HFFc6 (cell line): ENCODE data around the gene CHD5. TPM values are rescaled to one million over a fixed set of nuclear protein-coding genes. Genes with fewer than 3 reads are reported as not detected.
A peak's percentile ranks its signal among the peaks of the same experiment; 100 is the strongest.
"Not testable (repeated sequence)": the region's sequence is repeated elsewhere in the genome, so short reads cannot be mapped to it uniquely, and the experiment has no call there.

ENCODE experiments used
- DNase-seq: peaks from one replicate; pipeline ENCODE4 v3.0.0-alpha.2; 2018
- H3K27ac Mint-ChIP-seq: 2 replicates; pipeline ENCODE4 v1.8.0; 2020; ENCODE audit warnings: mild to moderate bottlenecking, mixed read lengths
- H3K27me3 Mint-ChIP-seq: 2 replicates; pipeline ENCODE4 v1.8.0; 2021; ENCODE audit warnings: mild to moderate bottlenecking, moderate library complexity, mixed read lengths; ENCODE audit not compliant: insufficient read depth
- H3K36me3 Mint-ChIP-seq: 2 replicates; pipeline ENCODE4 v1.8.0; 2021; ENCODE audit warnings: low read depth, mixed read lengths
- H3K4me1 Mint-ChIP-seq: 2 replicates; pipeline ENCODE4 v1.8.0; 2020; ENCODE audit warnings: low read depth, mixed read lengths
- H3K4me3 Mint-ChIP-seq: 2 replicates; pipeline ENCODE4 v1.8.0; 2020; ENCODE audit warnings: mild to moderate bottlenecking, moderate library complexity, mixed read lengths
- H3K9me3 Mint-ChIP-seq: 2 replicates; pipeline ENCODE4 v1.8.0; 2020; ENCODE audit warnings: mild to moderate bottlenecking, mixed read lengths
- total RNA-seq, 6 experiments: library from RNA; stranded (reverse); fragmentation: NEBNext Ultra II Directional; extraction: Animal tissue kit (Norgen Biotek cat#: 25700); gene quantifications; 2 replicates in 1 of 6; 3 replicates in 5 of 6; pipeline ENCODE4 v1.2.3, GENCODE V29; 2021
- TF ChIP-seq, protein P1 (sequence below): fragments of 200-600 bp; sonication (generic); IDR thresholded peaks from 2 replicates; pipeline ENCODE4 v1.5.0; 2021; ENCODE audit warnings: antibody characterized with exemption, mild to moderate bottlenecking

The CHD5 gene
- total RNA-seq, 6 experiments from 2014 or later: 0.05 to 0.36 (median 0.16) TPM; not detected in 2

DNA sequence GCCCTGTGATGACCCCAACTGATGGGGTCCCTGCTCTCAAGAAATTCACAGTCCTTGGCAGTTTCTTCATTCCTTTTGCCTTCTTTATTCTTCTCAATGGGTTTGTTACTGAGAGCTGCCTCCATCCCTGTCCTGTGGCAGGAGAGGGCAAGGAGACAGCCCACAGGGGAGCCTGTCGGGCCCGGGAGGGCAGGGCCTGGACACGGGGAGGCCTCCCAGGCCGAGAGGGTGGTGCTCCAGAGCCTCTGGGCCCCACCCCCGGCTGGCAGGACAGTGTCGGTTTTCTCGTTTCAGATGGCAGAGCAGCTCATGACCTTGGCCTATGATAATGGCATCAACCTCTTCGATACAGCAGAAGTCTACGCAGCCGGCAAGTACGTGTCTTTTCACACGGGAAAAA, 98.2 kb downstream of the CHD5 start:
- DNase-seq: no peak
- TF ChIP-seq, protein P1, sequence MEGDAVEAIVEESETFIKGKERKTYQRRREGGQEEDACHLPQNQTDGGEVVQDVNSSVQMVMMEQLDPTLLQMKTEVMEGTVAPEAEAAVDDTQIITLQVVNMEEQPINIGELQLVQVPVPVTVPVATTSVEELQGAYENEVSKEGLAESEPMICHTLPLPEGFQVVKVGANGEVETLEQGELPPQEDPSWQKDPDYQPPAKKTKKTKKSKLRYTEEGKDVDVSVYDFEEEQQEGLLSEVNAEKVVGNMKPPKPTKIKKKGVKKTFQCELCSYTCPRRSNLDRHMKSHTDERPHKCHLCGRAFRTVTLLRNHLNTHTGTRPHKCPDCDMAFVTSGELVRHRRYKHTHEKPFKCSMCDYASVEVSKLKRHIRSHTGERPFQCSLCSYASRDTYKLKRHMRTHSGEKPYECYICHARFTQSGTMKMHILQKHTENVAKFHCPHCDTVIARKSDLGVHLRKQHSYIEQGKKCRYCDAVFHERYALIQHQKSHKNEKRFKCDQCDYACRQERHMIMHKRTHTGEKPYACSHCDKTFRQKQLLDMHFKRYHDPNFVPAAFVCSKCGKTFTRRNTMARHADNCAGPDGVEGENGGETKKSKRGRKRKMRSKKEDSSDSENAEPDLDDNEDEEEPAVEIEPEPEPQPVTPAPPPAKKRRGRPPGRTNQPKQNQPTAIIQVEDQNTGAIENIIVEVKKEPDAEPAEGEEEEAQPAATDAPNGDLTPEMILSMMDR: no peak
- Mint-ChIP-seq H3K27ac (no peak overlapping the region), H3K4me1 (peaks cover 11% of the 10 kb centered on the region), H3K4me3 (no peak overlapping the region), H3K36me3 (no peaks in the 10 kb centered on the region), H3K9me3 (no peaks in the 10 kb centered on the region), H3K27me3 (peaks cover 6% of the 10 kb centered on the region)

DNA sequence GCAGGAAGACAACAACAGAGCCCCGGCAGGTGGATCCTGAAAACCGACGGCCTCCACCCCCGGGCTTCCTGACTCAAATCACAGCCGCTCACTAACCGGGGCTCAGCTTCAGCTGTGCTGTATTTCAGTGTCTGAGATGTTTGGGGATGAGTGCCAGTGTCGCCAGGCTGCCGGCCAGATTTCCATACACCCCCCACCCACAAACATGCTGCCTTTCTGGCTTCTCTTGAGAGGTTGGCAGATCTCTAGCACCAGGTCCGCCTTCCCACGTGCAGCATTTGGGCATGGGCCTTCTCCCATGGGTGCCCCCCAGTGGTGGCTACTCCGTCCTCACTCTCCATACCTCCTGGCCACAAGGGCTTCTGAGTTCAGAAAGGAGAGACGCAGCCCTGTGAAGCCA, 99.7 kb downstream of the CHD5 start:
- H3K9me3 Mint-ChIP-seq: no peaks in the 10 kb centered on the region
- H3K27me3 Mint-ChIP-seq: peaks cover 6% of the 10 kb centered on the region
- DNase-seq: no peak
- peaks cover 11% of the 10 kb centered on the region for H3K4me1 Mint-ChIP-seq
- no peaks in the 10 kb centered on the region for H3K36me3 Mint-ChIP-seq
- no peak overlapping the region for H3K4me3 Mint-ChIP-seq
- TF ChIP-seq, protein P1: peak; percentile 41
- H3K27ac Mint-ChIP-seq: no peak overlapping the region

DNA sequence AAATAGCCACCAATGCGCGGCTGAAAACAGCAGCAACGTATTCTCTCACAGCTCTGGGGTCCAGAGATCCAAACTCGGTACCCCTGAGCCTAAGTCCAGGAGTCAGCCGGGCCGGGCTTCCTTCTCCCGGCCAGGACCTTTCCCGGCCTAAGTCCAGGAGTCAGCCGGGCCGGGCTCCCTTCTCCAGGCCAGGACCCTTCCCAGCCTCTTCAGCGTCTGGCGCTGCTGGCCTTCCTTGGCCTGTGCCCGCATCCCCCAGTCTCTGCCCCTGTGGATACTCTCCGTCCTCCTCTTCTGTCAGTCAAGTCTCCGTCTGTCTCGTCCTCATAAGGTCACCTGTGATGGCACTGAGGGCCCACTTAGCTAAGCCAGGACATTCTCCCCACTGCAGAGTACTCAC, 102.2 kb downstream of the CHD5 start:
- no peak for DNase-seq
- no peaks in the 10 kb centered on the region for H3K4me1 Mint-ChIP-seq
- H3K4me3 Mint-ChIP-seq: no peak overlapping the region
- H3K27ac Mint-ChIP-seq: no peak overlapping the region
- TF ChIP-seq, protein P1: no peak
- H3K27me3 Mint-ChIP-seq: peaks cover 2% of the 10 kb centered on the region
- H3K9me3 Mint-ChIP-seq: no peaks in the 10 kb centered on the region
- no peaks in the 10 kb centered on the region for H3K36me3 Mint-ChIP-seq

DNA sequence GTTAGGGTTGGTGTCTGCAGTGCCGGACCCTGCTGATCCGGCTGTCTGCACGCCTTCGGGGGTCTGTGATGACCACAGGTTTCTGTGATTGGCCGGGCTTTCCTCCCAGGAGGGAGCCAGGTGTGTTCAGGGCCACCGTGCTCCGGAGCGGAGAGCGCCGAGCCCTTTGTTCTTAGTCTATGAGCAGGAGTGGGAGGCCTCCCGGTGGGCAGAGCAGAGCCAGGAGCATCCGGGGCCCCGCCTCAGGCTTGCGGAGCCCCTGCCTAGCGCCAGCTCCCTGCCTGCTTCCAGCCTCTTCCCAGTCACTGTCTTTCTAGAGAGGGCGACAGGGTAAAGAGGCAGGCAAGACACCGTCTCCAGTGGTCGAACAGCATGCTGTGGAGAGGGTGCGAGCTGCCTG, 102.6 kb downstream of the CHD5 start:
- H3K9me3 Mint-ChIP-seq: no peaks in the 10 kb centered on the region
- H3K27ac Mint-ChIP-seq: no peak overlapping the region
- no peak for DNase-seq
- H3K36me3 Mint-ChIP-seq: no peaks in the 10 kb centered on the region
- H3K4me3 Mint-ChIP-seq: no peak overlapping the region
- H3K27me3 Mint-ChIP-seq: peaks cover 2% of the 10 kb centered on the region
- no peaks in the 10 kb centered on the region for H3K4me1 Mint-ChIP-seq
- TF ChIP-seq, protein P1: no peak

DNA sequence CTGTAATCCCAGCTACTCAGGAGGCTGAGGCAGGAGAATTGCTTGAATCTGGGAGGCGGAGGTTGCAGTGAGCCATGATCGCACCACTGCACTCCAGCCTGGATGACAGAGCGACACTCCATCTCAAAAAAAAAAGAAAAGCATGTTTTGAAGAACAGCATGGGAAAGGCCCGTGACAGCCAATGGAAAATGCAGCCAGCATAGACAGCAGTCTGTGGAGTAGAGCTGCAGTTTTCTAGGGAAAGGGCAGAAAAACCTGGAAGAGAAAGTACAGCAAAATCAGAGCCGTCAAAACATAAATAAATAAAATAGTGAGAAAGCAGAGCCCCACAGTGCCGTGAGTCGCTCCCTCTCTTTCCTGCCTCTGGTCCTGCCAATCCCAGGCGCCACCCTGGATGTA, 103.1 kb downstream of the CHD5 start:
- not testable (repeated sequence) for H3K4me1 Mint-ChIP-seq, DNase-seq, H3K36me3 Mint-ChIP-seq, H3K27ac Mint-ChIP-seq, H3K4me3 Mint-ChIP-seq, H3K9me3 Mint-ChIP-seq, H3K27me3 Mint-ChIP-seq

DNA sequence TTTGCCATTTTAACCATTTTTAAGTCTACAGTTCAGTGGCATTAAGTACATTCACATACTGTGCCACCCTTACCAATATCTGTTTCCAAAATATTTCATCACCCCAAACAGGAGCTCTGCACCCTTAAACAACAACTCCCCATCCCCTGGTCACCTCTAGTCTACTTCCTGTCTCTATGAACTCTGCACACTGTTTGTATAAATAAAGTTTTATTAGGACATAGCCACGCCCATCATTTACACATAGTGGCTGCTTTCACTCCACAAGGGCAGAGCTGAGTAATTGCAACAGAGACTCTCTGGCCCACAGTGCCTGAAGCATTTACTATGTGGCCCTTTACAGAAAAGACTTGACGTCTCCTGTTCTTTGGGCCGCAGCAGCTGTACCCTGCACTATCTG, 104.4 kb downstream of the CHD5 start:
- no peaks in the 10 kb centered on the region for H3K9me3 Mint-ChIP-seq
- peaks cover 2% of the 10 kb centered on the region for H3K27me3 Mint-ChIP-seq
- no peak overlapping the region for H3K4me3 Mint-ChIP-seq
- H3K4me1 Mint-ChIP-seq: no peaks in the 10 kb centered on the region
- TF ChIP-seq, protein P1: no peak
- no peak overlapping the region for H3K27ac Mint-ChIP-seq
- no peaks in the 10 kb centered on the region for H3K36me3 Mint-ChIP-seq
- DNase-seq: no peak
